Esophagus muscularis mucosa (tissue), 4 donors: ENCODE measurements around the gene FOLR2. TPM values are rescaled to one million over a fixed set of nuclear protein-coding genes. Genes with fewer than 3 reads are reported as not detected.

Experiments
- DNase-seq: peaks from one replicate; pipeline ENCODE4 v3.0.0-alpha.2; 2017; ENCODE audit errors: extremely low spot score
- H3K27ac ChIP-seq, 4 donors: fragments of 200-600 bp; sonication (generic); replicated peaks in 1 of 4; 1 replicate in 3 of 4; 2 replicates in 1 of 4; pipeline ENCODE4 v1.5.1; 2016 to 2019; ENCODE audit warnings: mild to moderate bottlenecking in 1 of 4
- H3K27me3 ChIP-seq, 4 donors: fragments of 200-600 bp; sonication (generic); one replicate each; pipeline versions ENCODE4 v1.5.1 to v1.6.0; 2016 to 2019
- H3K36me3 ChIP-seq, 4 donors: fragments of 200-600 bp; sonication (generic); one replicate each; pipeline ENCODE4 v1.5.1; 2016 to 2019
- H3K4me1 ChIP-seq, 4 donors: fragments of 200-600 bp; sonication (generic); one replicate each; pipeline ENCODE4 v1.5.1; 2016 to 2019
- H3K4me3 ChIP-seq, 4 donors: fragments of 200-600 bp; sonication (generic); 1 replicate in 2 of 4; 2 replicates in 2 of 4; pipeline ENCODE4 v1.5.1; 2016 to 2019; ENCODE audit warnings: mild to moderate bottlenecking in 4 of 4, moderate library complexity in 1 of 4
- H3K9me3 ChIP-seq, 4 donors: fragments of 200-600 bp; sonication (generic); 1 replicate in 3 of 4; 2 replicates in 1 of 4; pipeline ENCODE4 v1.5.1; 2016 to 2019
- EP300 ChIP-seq: sonication (generic); formaldehyde crosslinking; IDR thresholded peaks from one replicate; pipeline ENCODE4 v1.6.1; 2017; ENCODE audit warnings: antibody characterized with exemption
- POLR2A ChIP-seq: fragments of 450-650 bp; IDR thresholded peaks from one replicate; pipeline ENCODE4 v1.6.1; 2017; ENCODE audit warnings: antibody characterized with exemption, moderate library complexity, mild to moderate bottlenecking, low read depth
- POLR2AphosphoS5 ChIP-seq, 2 donors: sonication (generic); formaldehyde crosslinking; IDR thresholded peaks; one replicate each; pipeline ENCODE4 v1.6.1; 2017; ENCODE audit warnings: antibody characterized with exemption in 2 of 2
- WGBS: methylation state at CpG from one replicate; pipeline ENCODE4 v1.1.5; 2018; 5-methylcytosine and 5-hydroxymethylcytosine counted together
- intact Hi-C: fragments of 100-400 bp; cut with DNase I; formaldehyde crosslinking; loops from one replicate; pipeline ENCODE4 v1.15.1; 2023
- total RNA-seq, 4 donors: library from RNA; depleted of rRNA; stranded (reverse); fragments of >200 nt; gene quantifications; one replicate each; pipeline versions ENCODE4 v1.1.0 to v1.2.1, GENCODE V29; 2016
- TF ChIP-seq, protein P1 (sequence below), 3 experiments: fragments of 200-600 bp in 2 of 3; fragments of 450-650 bp in 1 of 3; sonication (generic) in 2 of 3; IDR thresholded peaks; one replicate each; pipeline ENCODE4 v1.5.1; 2017 to 2019; ENCODE audit warnings: antibody characterized with exemption in 3 of 3, mild to moderate bottlenecking in 2 of 3, moderate library complexity in 1 of 3

Gene FOLR2
- total RNA-seq, 4 donors from 2014 or later, result 26.6 to 78.7 (median 33.1) TPM

DNA sequence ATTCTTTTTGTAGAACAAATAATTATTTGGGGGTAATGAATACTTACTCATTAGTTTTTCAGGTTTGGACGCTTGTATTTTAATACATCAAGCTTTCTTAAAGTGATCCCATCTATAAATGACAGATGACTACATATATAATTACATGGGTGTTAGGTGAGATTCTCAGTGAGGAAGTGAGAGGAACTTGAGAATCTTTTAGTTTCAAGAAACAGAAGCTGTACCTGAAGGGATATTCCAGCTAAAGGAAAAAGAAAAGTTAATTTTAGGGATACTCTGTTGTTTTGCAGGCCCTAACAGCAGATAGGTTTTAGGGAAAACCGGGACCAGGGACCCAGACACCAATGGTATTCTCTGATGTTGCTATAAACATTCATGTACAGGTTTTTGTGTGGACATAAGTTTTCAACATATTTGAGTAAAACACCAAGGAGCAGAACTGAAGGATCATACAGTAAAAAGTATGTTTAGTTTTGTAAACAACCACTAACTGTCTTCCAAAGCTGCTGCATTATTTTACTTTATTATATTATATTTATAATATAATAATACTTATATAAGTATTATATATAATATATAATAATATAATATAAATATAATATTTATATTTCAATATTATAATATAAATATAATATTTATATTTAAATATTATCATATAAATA is 51.5 kb downstream of the FOLR2 start:
- 82% methylated on average over 2 of the region's 2 CpGs for WGBS
- no peaks in the 10 kb centered on the region for H3K36me3 ChIP-seq
- TF ChIP-seq, protein P1, sequence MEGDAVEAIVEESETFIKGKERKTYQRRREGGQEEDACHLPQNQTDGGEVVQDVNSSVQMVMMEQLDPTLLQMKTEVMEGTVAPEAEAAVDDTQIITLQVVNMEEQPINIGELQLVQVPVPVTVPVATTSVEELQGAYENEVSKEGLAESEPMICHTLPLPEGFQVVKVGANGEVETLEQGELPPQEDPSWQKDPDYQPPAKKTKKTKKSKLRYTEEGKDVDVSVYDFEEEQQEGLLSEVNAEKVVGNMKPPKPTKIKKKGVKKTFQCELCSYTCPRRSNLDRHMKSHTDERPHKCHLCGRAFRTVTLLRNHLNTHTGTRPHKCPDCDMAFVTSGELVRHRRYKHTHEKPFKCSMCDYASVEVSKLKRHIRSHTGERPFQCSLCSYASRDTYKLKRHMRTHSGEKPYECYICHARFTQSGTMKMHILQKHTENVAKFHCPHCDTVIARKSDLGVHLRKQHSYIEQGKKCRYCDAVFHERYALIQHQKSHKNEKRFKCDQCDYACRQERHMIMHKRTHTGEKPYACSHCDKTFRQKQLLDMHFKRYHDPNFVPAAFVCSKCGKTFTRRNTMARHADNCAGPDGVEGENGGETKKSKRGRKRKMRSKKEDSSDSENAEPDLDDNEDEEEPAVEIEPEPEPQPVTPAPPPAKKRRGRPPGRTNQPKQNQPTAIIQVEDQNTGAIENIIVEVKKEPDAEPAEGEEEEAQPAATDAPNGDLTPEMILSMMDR (IDR thresholded peaks at IDR 0.05), result no peak
- no peak for TF ChIP-seq POLR2A
- no peak for TF ChIP-seq EP300
- no peak for TF ChIP-seq POLR2AphosphoS5 (IDR thresholded peaks at IDR 0.05)
- H3K4me1 ChIP-seq, result no peaks in the 10 kb centered on the region
- H3K4me3 ChIP-seq, result no peak overlapping the region
- H3K27me3 ChIP-seq, result peaks cover 0 to 25% (median 0%) of the 10 kb centered on the region in 4 donors
- intact Hi-C loops, result no loop called here
- H3K27ac ChIP-seq, result no peak overlapping the region
- H3K9me3 ChIP-seq, result no peaks in the 10 kb centered on the region
- DNase-seq, result no peak

Other genes starting within 250 kb of the FOLR2 start
- gene IL18BP, start 217.9 kb upstream of the FOLR2 start, total RNA-seq, result 1 to 10 TPM; 2.7 to 9.4 (median 5.9) TPM
- gene NUMA1, start 136.3 kb upstream of the FOLR2 start, total RNA-seq, result 100 to 1,000 TPM; 214 to 328 (median 272) TPM
- 10 to 100 TPM in 1 of 4 donors, 1 to 10 TPM in 3; 9.1 to 10.0 (median 9.2) TPM for gene LRRC51, start 135.9 kb upstream of the FOLR2 start, total RNA-seq
- 100 to 1,000 TPM in 2 of 4 donors, 10 to 100 TPM in 2; 86.8 to 103 (median 98.0) TPM for gene LAMTOR1, start 113.5 kb upstream of the FOLR2 start, total RNA-seq
- gene TOMT, start 110.9 kb upstream of the FOLR2 start, total RNA-seq, result not detected
- 10 to 100 TPM; 43.5 to 58.1 (median 48.1) TPM for gene ANAPC15, start 104.1 kb upstream of the FOLR2 start, total RNA-seq
- gene FOLR3, start 81.1 kb upstream of the FOLR2 start, total RNA-seq, result under 1 TPM in 2 of 4 donors, not detected in 2; 0.50 to 0.83 TPM
- gene FOLR1, start 24.7 kb upstream of the FOLR2 start, total RNA-seq, result 1 to 10 TPM in 1 of 4 donors, under 1 TPM in 1, not detected in 2; 0.40 to 1.0 TPM
- 100 to 1,000 TPM in 2 of 4 donors, 10 to 100 TPM in 2; 61.6 to 158 (median 100) TPM for gene INPPL1, start 8.0 kb downstream of the FOLR2 start, total RNA-seq
- 1 to 10 TPM; 1.2 to 1.3 (median 1.3) TPM for gene PHOX2A, start 27.4 kb downstream of the FOLR2 start, total RNA-seq
- 10 to 100 TPM; 15.4 to 23.2 (median 22.6) TPM for gene CLPB, start 217.7 kb downstream of the FOLR2 start, total RNA-seq